HEK293T (cell line): ENCODE measurements around the gene CPT1B.

Source experiments
- ARNT ChIP-seq: fragments of 450-650 bp; IDR thresholded peaks from 2 replicates; pipeline ENCODE4 v1.6.1; 2017; ENCODE audit warnings: mild to moderate bottlenecking
- BHLHE40 ChIP-seq: fragments of 450-650 bp; IDR thresholded peaks from 2 replicates; pipeline ENCODE4 v1.6.1; 2016; ENCODE audit warnings: mild to moderate bottlenecking, moderate library complexity, borderline replicate concordance
- CTBP1 ChIP-seq: fragments of 450-650 bp; IDR thresholded peaks from 2 replicates; pipeline ENCODE4 v1.6.1; 2016; ENCODE audit warnings: borderline replicate concordance
- ELF4 ChIP-seq: fragments of 450-650 bp; IDR thresholded peaks from 2 replicates; pipeline ENCODE4 v1.6.1; 2017; ENCODE audit warnings: antibody characterized with exemption
- FOXK2 ChIP-seq: fragments of 450-650 bp; IDR thresholded peaks from 2 replicates; pipeline ENCODE4 v1.6.1; 2016; ENCODE audit warnings: mild to moderate bottlenecking
- TARDBP ChIP-seq: fragments of 450-650 bp; IDR thresholded peaks from 2 replicates; pipeline ENCODE4 v1.6.1; 2016
- TF ChIP-seq, protein P1 (sequence below): fragments of 450-650 bp; IDR thresholded peaks from 2 replicates; pipeline ENCODE4 v1.6.1; 2016

DNA sequence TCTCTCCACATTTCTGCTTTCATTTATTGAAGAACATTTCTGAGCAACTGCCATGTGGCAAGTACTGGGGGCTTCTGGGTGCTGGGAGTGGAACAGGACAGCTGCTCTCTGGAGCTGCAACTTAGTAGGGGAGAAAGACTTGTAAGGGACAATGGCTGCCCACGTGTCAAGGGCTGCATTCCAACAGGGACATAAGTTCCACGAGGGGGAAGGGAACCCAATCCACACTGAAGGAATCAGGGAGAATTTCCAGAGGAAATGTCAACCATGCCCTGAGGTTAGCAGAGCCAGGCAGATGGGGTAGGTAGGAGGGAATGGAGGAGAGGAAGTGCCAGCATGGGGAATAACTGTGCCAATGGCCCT, 24.1 kb upstream of the CPT1B start:
- TF ChIP-seq CTBP1 = no peak
- TF ChIP-seq FOXK2 = no peak
- TF ChIP-seq, protein P1, sequence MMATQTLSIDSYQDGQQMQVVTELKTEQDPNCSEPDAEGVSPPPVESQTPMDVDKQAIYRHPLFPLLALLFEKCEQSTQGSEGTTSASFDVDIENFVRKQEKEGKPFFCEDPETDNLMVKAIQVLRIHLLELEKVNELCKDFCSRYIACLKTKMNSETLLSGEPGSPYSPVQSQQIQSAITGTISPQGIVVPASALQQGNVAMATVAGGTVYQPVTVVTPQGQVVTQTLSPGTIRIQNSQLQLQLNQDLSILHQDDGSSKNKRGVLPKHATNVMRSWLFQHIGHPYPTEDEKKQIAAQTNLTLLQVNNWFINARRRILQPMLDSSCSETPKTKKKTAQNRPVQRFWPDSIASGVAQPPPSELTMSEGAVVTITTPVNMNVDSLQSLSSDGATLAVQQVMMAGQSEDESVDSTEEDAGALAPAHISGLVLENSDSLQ = no peak
- no peak for TF ChIP-seq TARDBP
- no peak for TF ChIP-seq ELF4
- no peak for TF ChIP-seq ARNT
- TF ChIP-seq BHLHE40 = no peak
